ENCODE data around the gene TAF3. TPM values are rescaled to one million over a fixed set of nuclear protein-coding genes. Genes with fewer than 3 reads are reported as not detected.

TAF3 gene
- total and polyA plus RNA-seq, 11 donors: 5.7 to 14.0 (median 10.3) TPM

DNA sequence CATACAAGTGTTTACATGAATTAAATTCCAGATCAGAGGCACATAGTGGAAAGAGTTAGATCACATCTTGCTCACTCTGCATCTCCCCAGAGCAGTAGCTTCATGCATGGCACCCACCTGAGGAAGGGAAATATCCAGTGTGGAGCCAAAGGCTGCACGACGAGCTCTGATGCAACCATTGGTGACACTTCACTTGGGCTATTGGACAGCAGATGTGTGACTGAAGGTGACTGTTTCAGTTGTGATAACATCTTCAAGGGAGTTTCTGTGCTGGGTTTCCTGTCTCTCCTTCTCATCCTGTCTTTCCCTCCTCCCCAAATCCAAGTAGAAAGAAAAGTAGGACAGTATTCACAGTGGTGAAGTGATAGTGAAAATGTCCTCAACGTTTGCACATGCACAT lies 115.0 kb downstream of the TAF3 start:
- 57 to 69% (median 60%) methylated on average over 3 of the region's 3 CpGs for WGBS, 4 donors
- ATAC-seq (no peak), DNase-seq (no peak)
- Histone ChIP-seq H3K4me3 (no peak overlapping the region), H3K4me1 (peaks cover 0 to 9% (median 0%) of the 10 kb centered on the region in 12 donors), H3K9me3 (peaks cover 0 to 17% (median 0%) of the 10 kb centered on the region in 12 donors), H3K27ac (no peak overlapping the region), H3K27me3 (no peaks in the 10 kb centered on the region), H3K36me3 (no peaks in the 10 kb centered on the region)
- intact Hi-C loops (cut with DNase I): no loop called here
- TF ChIP-seq, protein P1, sequence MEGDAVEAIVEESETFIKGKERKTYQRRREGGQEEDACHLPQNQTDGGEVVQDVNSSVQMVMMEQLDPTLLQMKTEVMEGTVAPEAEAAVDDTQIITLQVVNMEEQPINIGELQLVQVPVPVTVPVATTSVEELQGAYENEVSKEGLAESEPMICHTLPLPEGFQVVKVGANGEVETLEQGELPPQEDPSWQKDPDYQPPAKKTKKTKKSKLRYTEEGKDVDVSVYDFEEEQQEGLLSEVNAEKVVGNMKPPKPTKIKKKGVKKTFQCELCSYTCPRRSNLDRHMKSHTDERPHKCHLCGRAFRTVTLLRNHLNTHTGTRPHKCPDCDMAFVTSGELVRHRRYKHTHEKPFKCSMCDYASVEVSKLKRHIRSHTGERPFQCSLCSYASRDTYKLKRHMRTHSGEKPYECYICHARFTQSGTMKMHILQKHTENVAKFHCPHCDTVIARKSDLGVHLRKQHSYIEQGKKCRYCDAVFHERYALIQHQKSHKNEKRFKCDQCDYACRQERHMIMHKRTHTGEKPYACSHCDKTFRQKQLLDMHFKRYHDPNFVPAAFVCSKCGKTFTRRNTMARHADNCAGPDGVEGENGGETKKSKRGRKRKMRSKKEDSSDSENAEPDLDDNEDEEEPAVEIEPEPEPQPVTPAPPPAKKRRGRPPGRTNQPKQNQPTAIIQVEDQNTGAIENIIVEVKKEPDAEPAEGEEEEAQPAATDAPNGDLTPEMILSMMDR (IDR thresholded peaks at IDR 0.05): no peak
- no peak for TF ChIP-seq POLR2A (IDR thresholded peaks at IDR 0.05)

DNA sequence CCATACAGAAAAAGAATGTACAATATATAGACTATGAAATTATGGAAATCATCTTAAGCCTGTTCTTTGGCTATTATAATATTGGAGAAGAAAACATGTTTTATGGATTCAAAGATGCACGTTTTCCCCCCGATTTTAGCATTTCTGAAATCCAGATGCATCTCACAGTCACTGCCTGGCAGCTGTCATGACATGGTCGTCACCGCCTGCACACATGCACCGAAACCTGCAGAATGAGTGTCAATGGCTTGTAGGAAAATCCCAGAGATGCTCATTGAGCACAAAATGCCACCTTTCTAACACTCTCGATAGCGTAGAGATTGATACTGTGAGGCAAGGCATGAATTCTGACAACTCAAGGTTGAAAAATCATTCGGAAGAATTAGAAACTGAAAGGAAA lies 115.5 kb downstream of the TAF3 start:
- WGBS, 4 donors: 92 to 95% (median 94%) methylated on average over 8 of the region's 8 CpGs
- no peaks in the 10 kb centered on the region for H3K36me3 ChIP-seq
- DNase-seq (no peak), ATAC-seq (no peak)
- H3K4me3 ChIP-seq: no peak overlapping the region
- H3K9me3 ChIP-seq: peaks cover 0 to 19% (median 0%) of the 10 kb centered on the region in 12 donors
- H3K4me1 ChIP-seq: peaks cover 0 to 9% (median 0%) of the 10 kb centered on the region in 12 donors
- no peak for TF ChIP-seq POLR2A (IDR thresholded peaks at IDR 0.05)
- TF ChIP-seq, protein P1 (IDR thresholded peaks at IDR 0.05): no peak
- H3K27ac ChIP-seq: no peak overlapping the region
- intact Hi-C loops (cut with DNase I): no loop called here
- no peaks in the 10 kb centered on the region for H3K27me3 ChIP-seq

DNA sequence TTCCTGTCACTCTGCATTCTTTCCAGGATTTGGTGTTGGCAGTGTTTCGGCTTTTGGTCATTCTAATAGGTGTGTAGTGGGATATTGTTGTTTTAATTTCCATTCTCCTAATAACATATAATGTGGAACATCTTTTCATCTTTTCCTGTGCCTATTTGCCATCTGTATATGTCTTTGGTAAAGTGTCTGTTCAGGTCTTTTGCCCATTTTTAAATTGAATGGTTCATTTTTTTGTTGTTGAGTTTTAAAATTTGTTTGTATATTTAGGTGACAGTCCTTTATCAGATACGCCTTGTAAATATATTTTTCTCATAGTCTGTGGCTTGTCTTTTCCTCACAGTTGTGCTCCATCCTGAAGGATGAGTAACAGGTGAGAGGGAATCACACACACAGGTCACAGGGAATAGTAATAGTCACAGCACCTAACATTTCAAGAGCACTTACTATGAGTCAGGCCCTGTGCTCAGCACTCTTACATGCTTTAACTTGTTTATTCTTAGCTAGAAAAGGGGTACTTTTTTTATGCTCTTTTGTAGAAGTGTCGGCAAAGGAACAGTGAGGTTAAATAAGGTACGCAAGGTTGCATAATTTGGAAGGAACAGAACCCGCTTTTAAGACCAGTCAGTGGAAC lies 119.1 kb downstream of the TAF3 start:
- Histone ChIP-seq H3K36me3 (no peaks in the 10 kb centered on the region), H3K4me1 (peaks cover 0 to 5% (median 0%) of the 10 kb centered on the region in 12 donors), H3K27ac (no peak overlapping the region), H3K4me3 (no peak overlapping the region), H3K27me3 (no peaks in the 10 kb centered on the region), H3K9me3 (peaks cover 0 to 32% (median 5%) of the 10 kb centered on the region in 12 donors)
- intact Hi-C loops (cut with DNase I): no loop called here
- DNase-seq (no peak), ATAC-seq (no peak)
- TF ChIP-seq, protein P1 (IDR thresholded peaks at IDR 0.05): no peak
- 96 to 98% (median 97%) methylated on average over 5 of the region's 5 CpGs for WGBS, 4 donors

DNA sequence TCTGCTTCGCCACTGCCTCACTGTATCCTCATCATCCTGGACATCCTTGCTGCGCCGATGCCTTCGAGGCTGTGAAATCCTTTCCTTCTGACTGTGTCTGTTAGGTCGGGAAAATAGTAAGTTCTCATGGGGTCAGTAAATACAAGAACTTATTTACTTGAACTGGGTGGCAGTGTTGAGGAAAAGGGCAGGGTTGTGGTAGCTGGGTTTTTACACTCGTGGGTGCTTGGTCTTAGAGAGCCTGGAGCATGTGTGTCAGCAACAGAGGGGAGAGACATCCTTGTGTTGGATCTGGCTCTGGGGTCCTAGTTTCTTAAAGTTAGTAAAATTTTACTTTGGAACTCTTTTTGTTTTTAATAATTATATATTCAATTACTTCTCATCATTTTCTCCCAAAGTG lies 123.3 kb downstream of the TAF3 start:
- no peak overlapping the region for H3K4me3 ChIP-seq
- H3K27ac ChIP-seq: no peak overlapping the region
- no peaks in the 10 kb centered on the region for H3K27me3 ChIP-seq
- WGBS, 4 donors: 85 to 89% (median 87%) methylated on average over 6 of the region's 6 CpGs
- intact Hi-C loops (cut with DNase I): loop anchor here in 1 of 10 donors (5.0 kb wide), 1 partner anchor 109 kb away; no protein-coding TSS in a partner anchor
- ATAC-seq: no peak
- H3K4me1 ChIP-seq: peaks cover 0 to 17% (median 0%) of the 10 kb centered on the region in 12 donors
- no peak for DNase-seq
- TF ChIP-seq POLR2A (IDR thresholded peaks at IDR 0.05): no peak
- TF ChIP-seq, protein P1 (IDR thresholded peaks at IDR 0.05): no peak
- no peaks in the 10 kb centered on the region for H3K36me3 ChIP-seq
- H3K9me3 ChIP-seq: peaks cover 0 to 30% (median 5%) of the 10 kb centered on the region in 12 donors
